Ovary (tissue), 9 donors: ENCODE results near the gene GRAP2. TPM values are rescaled to one million over a fixed set of nuclear protein-coding genes. Genes with fewer than 3 reads are reported as not detected.

Source experiments
- DNase-seq, 5 donors: peaks; one replicate each; pipeline ENCODE4 v3.0.0-alpha.2; 2019 to 2020
- H3K27ac ChIP-seq, 2 donors: fragments of 200-600 bp; one replicate each; pipeline versions ENCODE4 v1.5.1 to v1.8.0; 2019 to 2022
- H3K27me3 ChIP-seq: fragments of 200-600 bp; one replicate; pipeline ENCODE4 v1.8.0; 2022
- H3K36me3 ChIP-seq: fragments of 200-600 bp; sonication (generic); one replicate; pipeline ENCODE4 v1.5.1; 2019
- H3K4me1 ChIP-seq: one replicate; pipeline ENCODE4 v1.8.1; 2013; ENCODE audit warnings: mild to moderate bottlenecking, moderate library complexity; ENCODE audit not compliant: insufficient read depth
- H3K4me3 ChIP-seq: fragments of 200-600 bp; sonication (generic); one replicate; pipeline ENCODE4 v1.5.1; 2017
- H3K9me3 ChIP-seq, 2 donors: fragments of 200-600 bp in 1 of 2; sonication (generic) in 1 of 2; one replicate each; pipeline versions ENCODE4 v1.5.1 to v1.8.1; 2013 to 2019; ENCODE audit warnings: mild to moderate bottlenecking in 1 of 2, moderate library complexity in 1 of 2
- EP300 ChIP-seq: sonication (generic); formaldehyde crosslinking; IDR thresholded peaks from one replicate; pipeline ENCODE4 v1.6.1; 2017; ENCODE audit warnings: antibody characterized with exemption
- POLR2A ChIP-seq: fragments of 450-650 bp; IDR thresholded peaks from one replicate; pipeline ENCODE4 v1.6.1; 2017; ENCODE audit warnings: antibody characterized with exemption, mild to moderate bottlenecking, moderate library complexity
- WGBS, 3 donors: extraction: QIAGEN DNeasy Blood & Tissue Kit in 1 of 3; methylation state at CpG; one replicate each; pipeline versions ENCODE4 v1.1.5 to v1.1.7; 2013 to 2017; 5-methylcytosine and 5-hydroxymethylcytosine counted together
- intact Hi-C, 4 donors: fragments of 100-400 bp; cut with DNase I; formaldehyde crosslinking; loops; one replicate each; pipeline versions ENCODE4 v1.11.0 to v1.15.1; 2022 to 2023
- polyA plus RNA-seq, 2 donors: library from polyadenylated mRNA; stranded (reverse); fragments of 200-250 nt in 1 of 2; fragments of 350-450 nt in 1 of 2; fragmentation: Illumina TruSeq in 1 of 2; extraction: RNeasy Lipid Tissue Mini Kit (QIAGEN cat#74804) in 1 of 2; gene quantifications; one replicate each; pipeline ENCODE4 v1.2.3, GENCODE V29; 2013 to 2014
- total RNA-seq, 7 donors: library from RNA; depleted of rRNA in 2 of 7; stranded (reverse); fragments of >200 nt in 2 of 7; fragmentation: NEBNext Ultra II Directional in 3 of 7; extraction: Animal tissue kit (Norgen Biotek cat#: 25700) in 3 of 7; gene quantifications; one replicate each; pipeline versions ENCODE4 v1.1.0 to v1.2.4, GENCODE V29; 2016 to 2023
- TF ChIP-seq, protein P1 (sequence below), 3 donors: fragments of 450-650 bp in 2 of 3; fragments of 200-600 bp in 1 of 3; IDR thresholded peaks; one replicate each; pipeline versions ENCODE4 v1.5.1 to v1.8.0; 2016 to 2022; ENCODE audit warnings: antibody characterized with exemption in 3 of 3, mild to moderate bottlenecking in 1 of 3
- donor health status: DM: no; HTN: no; CAD: no; lungs with moderate emphysema.
- donor health status: DM: no; HTN: no; CAD: no.
- donor health status: Bipolar disorder and iron deficiency.
- donor health status: DM: yes; HTN: yes; CAD: no.
- donor health status: DM: no; HTN: no; CAD: no.
- donor health status: DM: yes; HTN: yes; CAD: no.

Gene GRAP2
- total and polyA plus RNA-seq, 9 donors, result 0.46 to 2.0 (median 0.75) TPM; not detected in 1

DNA sequence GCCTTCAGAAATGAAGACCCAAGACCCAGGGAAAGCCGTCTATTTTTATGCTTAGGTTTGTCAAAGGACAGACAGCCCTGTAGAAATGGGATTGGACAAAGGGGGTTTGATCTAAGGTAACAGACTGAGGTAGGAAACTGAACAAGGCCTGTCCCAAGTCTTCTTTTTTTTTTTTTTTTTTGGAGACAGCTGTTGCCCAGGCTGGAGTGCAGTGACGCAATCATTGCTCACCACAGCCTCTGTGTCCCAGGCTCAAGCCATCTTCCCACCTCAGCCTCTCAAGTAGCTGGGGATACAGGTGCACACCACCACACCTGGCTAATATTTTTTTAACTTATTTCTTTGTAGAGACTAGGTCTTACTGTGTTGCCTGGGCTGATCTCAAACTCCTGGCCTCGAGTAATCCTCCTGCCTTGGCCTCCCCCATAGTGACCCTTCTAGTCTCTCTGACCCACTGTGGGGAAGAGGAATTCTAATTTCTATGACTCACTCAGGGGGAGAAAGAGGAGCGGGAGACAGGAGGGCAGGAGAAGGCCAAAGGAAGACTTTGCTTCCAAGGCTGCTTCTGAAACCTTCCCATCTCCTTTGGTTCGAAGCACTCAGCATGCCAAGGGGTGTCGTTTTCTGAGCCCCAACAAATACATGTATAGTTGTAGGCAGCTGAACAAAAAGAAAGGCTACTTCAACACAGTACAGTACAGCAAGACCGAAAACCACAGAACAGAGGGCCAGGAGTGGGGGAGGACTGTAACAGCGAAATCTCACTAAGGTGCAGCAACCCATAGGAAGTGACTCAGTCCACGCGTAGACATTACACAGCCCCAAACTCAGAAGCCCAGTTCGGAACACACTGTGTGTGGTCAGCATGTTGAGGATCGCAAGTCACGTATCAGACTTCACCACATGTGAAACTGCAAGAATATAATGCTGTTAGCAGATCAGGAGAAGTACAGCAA, 60.2 kb downstream of the GRAP2 start:
- DNase-seq, result no peak
- 52 to 54% (median 53%) methylated on average over 13 of the region's 13 CpGs for WGBS, 3 donors
- Histone ChIP-seq H3K36me3 (no peaks in the 10 kb centered on the region), H3K27ac (no peak overlapping the region), H3K27me3 (no peaks in the 10 kb centered on the region), H3K4me3 (no peak overlapping the region), H3K9me3 (no peaks in the 10 kb centered on the region), H3K4me1 (no peaks in the 10 kb centered on the region)
- TF ChIP-seq, protein P1, sequence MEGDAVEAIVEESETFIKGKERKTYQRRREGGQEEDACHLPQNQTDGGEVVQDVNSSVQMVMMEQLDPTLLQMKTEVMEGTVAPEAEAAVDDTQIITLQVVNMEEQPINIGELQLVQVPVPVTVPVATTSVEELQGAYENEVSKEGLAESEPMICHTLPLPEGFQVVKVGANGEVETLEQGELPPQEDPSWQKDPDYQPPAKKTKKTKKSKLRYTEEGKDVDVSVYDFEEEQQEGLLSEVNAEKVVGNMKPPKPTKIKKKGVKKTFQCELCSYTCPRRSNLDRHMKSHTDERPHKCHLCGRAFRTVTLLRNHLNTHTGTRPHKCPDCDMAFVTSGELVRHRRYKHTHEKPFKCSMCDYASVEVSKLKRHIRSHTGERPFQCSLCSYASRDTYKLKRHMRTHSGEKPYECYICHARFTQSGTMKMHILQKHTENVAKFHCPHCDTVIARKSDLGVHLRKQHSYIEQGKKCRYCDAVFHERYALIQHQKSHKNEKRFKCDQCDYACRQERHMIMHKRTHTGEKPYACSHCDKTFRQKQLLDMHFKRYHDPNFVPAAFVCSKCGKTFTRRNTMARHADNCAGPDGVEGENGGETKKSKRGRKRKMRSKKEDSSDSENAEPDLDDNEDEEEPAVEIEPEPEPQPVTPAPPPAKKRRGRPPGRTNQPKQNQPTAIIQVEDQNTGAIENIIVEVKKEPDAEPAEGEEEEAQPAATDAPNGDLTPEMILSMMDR (IDR thresholded peaks at IDR 0.05), result no peak
- TF ChIP-seq EP300 (no peak), POLR2A (no peak)
- intact Hi-C loops, result no loop called here

DNA sequence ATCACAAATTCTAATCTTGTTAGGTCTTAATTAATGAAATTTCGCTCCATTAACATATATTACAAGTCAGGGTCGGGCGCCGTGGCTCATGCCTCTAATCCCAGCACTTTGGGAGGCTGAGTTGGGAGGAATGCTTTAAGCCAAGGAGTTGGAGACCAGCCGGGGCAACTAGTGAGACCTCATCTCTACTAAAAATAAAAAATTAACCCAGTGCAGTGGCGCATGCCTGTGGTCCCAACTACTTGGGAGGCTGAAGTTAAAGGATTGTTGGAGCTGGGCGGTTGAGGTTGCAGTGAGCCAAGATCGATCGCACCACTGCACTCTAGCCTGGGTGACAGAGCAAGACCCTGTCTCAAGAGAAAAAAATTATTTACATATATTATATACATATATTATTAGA, 61.2 kb downstream of the GRAP2 start:
- Histone ChIP-seq H3K9me3 (no peaks in the 10 kb centered on the region), H3K36me3 (no peaks in the 10 kb centered on the region), H3K27me3 (no peaks in the 10 kb centered on the region), H3K4me3 (no peak overlapping the region), H3K27ac (no peak overlapping the region), H3K4me1 (no peaks in the 10 kb centered on the region)
- no peak for DNase-seq
- no peak for TF ChIP-seq EP300
- TF ChIP-seq, protein P1 (IDR thresholded peaks at IDR 0.05), result no peak
- no peak for TF ChIP-seq POLR2A
- intact Hi-C loops, result no loop called here
- 89 to 95% (median 91%) methylated on average over 9 of the region's 9 CpGs for WGBS, 3 donors

DNA sequence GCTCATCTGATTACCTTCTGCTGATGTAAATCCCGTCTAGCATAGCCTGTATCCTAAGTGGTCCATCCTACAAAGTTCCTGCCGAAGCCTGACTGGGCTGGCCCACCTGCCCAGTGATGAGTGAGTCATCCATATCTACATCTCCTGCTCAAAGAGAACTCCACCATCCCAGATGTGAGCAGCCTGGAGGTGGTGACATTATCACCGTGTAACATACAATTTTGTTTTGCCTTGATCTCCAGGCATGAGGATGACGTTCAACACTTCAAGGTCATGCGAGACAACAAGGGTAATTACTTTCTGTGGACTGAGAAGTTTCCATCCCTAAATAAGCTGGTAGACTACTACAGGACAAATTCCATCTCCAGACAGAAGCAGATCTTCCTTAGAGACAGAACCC, 64.9 kb downstream of the GRAP2 start:
- intact Hi-C loops, result no loop called here
- Histone ChIP-seq H3K36me3 (no peaks in the 10 kb centered on the region), H3K27ac (no peak overlapping the region), H3K4me1 (peaks cover 3% of the 10 kb centered on the region), H3K27me3 (no peaks in the 10 kb centered on the region), H3K9me3 (no peaks in the 10 kb centered on the region), H3K4me3 (no peak overlapping the region)
- no peak for DNase-seq
- no peak for TF ChIP-seq EP300
- TF ChIP-seq, protein P1 (IDR thresholded peaks at IDR 0.05), result no peak
- TF ChIP-seq POLR2A, result no peak
- 44 to 58% (median 48%) methylated on average over 5 of the region's 5 CpGs for WGBS, 3 donors

DNA sequence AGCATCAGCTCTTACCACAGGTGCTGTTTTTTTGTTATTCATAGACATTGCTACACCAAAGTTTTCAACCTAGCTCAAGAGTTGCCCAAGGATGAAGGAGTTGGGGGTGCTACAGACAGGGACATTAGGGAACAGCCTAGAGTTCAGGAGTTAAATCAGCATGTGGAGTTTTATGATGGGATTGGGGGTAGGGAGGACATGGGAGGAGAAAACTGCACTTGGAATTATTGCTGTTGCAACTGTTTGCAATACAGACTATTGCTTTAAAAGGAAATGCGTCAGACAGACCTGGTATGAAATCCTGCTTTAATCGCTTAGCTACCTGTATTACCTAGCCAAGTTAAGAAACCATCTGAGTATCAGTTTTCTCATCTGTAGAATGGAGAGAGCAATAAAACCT, 65.6 kb downstream of the GRAP2 start:
- no peaks in the 10 kb centered on the region for H3K36me3 ChIP-seq
- H3K4me1 ChIP-seq, result peaks cover 3% of the 10 kb centered on the region
- WGBS, 3 donors, result 90 to 93% (median 93%) methylated on average over 2 of the region's 2 CpGs
- no peaks in the 10 kb centered on the region for H3K27me3 ChIP-seq
- intact Hi-C loops, result no loop called here
- H3K4me3 ChIP-seq, result no peak overlapping the region
- H3K27ac ChIP-seq, result no peak overlapping the region
- TF ChIP-seq, protein P1 (IDR thresholded peaks at IDR 0.05), result no peak
- TF ChIP-seq EP300 (no peak), POLR2A (no peak)
- DNase-seq, result no peak
- no peaks in the 10 kb centered on the region for H3K9me3 ChIP-seq
